Activated CD4-positive, alpha-beta T cell treated with anti-CD3 and anti-CD28 coated beads for 1 hour (primary cell): Measurements from ENCODE around the gene BAK1.
"Not testable (repeated sequence)": the region's sequence is repeated elsewhere in the genome, so short reads cannot be mapped to it uniquely, and the experiment has no call there.

Source experiments
- DNase-seq: peaks from one replicate; pipeline ENCODE4 v3.0.0-alpha.2; 2020

The BAK1 gene

DNA sequence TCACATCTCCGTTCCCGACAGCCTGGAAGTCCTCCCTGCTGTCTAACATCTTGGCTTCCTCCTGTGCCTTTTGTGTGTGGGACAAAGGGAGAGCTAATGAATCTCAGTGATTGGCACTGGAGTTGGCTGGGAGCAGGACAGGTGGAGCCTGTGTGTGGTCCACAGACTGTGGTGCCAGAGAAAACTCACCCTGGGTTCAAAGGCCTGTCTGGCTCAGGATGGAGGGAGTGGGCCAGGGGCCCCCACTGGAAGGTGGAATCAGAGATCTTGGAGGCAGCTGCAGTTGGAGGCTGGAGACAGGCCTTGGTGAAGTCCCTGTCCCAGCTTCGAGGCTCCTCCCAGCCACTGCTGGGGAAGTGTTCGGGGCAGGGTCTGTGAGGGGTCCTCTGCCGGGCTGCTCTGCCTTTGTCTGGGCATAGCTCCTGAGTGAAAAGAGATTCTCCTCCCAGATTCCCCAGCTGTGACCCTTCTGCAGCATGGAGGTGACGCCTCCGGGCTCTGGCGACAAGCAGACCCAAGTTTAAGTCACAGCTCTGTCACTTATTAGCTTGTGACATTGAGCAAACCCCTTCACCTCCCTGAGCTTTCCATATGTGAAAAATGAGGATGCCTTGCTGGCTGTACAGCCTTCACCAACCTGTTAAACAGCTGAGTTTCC is 27.2 kb upstream of the BAK1 start:
- no peak for DNase-seq

DNA sequence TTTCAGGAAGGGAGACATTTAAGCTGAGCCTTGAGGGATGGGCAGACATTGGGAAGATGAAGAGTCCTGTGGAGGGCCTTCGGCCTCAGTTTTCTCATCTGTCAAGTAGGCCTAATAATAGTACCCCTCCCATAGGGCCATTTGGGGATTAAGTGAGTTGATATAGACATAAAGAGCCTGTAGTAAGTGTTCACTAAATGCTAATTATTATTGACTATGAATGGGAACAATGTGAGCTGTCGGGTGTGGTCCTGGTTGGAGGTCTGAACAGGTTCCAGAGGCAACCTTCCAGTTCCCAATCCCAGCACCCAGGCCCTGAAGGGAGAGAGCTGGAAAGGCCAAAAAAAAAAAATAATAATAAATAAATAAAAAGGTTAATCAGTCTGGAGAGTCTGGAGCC is 26.6 kb upstream of the BAK1 start:
- DNase-seq = no peak

DNA sequence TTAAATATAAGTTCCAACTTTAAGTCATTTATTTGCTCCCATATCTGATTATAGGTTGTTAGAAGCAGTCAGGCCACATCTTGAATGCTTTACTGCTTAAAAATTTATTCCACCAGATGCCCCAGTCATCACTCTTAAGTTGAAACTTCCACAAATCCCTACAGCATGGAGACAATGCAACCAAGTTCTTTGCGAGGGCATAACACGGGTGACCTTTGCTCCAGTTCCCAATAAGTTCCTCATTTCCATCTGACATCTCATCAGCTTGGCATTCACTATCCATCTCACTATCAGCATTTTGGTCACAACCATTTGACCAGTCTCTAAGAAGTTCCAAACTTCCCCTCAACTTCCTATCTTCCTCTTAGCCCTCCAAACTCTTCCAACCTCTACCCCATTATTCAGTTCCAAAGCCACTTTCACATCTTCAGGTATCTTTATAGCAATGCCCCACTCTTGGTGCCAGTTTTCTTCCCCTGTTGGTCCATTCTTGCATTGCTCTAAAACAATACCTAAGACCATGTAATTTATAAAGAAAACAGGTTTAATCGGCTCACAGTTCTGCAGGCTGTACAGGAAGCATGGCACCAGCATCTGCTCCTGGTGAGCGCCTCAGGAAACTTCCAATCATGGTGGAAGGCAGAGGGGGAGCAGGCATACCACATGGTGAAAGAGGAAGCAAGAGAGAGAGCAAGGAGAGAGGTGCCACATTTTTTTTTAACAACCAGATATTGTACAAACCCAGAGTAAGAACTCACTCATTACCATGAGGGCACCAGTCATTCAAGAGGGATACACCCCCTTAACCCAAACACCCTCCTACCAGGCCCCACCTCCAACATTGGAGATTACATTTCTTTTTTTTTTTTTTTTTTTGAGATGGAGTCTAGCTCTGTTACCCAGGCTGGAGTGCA is 25.1 kb upstream of the BAK1 start:
- no peak for DNase-seq

DNA sequence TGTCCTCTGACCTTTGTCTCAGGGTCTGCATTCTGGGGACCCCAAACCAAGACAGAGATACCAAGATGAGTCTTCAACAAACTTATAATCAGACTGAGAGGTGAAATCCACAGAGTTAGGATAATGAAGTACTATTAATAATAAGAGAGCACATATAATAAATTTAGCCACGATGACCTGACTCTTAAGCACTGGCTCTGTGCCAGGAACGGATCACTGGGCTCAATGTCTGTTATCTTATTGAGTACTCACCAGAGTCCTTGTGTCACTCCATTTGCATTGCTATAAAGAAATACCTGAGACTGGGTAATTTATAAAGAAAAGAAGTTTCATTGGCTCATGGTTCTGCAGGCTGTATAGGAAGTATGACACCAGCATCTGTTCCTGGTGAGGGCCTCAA is 22.1 kb upstream of the BAK1 start:
- DNase-seq = no peak

DNA sequence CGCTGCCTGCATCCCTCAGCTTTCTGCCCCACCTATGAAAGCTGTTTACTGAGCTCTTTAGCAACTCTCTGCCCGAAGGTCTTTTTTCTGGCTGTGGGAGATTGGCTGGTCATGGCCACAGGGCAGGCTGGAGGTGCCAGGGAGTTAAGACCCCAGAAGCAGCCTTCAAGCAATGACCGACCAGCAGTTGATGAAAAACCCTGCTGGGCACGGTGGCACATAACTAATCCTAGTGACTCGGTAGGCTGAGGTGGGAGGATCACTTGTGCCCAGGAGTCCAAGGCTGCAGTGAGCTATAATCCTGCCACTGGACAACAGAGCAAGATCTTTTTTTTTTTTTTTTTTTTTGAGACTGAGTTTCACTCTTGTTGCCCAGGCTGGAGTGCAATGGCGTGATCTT is 20.7 kb upstream of the BAK1 start:
- DNase-seq = no peak

DNA sequence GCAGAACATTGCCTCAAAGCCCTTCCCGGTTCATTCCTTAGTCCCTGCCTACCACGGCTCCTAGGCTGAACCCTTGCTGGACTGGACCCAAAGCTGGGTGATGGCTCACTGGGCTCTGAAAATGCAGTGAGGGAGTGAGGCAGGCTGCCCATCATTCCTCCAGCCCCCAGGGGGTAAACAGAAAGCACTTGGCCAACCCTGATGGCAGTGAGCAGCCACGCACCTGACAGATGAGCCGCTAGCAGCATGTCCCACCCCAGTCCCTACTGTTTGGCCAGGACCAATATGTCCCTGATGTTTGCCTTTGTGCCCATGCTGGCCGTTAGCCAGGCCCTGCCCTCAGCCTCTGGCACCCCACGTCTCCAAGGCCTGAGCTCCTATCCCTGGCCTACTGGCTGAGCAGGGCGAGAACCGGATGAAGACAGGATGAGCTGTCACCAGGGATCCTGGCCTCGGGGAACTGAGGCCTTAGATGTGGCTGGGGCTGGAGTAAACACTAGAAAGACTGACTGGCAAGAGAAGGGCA is 19.4 kb upstream of the BAK1 start:
- no peak for DNase-seq

DNA sequence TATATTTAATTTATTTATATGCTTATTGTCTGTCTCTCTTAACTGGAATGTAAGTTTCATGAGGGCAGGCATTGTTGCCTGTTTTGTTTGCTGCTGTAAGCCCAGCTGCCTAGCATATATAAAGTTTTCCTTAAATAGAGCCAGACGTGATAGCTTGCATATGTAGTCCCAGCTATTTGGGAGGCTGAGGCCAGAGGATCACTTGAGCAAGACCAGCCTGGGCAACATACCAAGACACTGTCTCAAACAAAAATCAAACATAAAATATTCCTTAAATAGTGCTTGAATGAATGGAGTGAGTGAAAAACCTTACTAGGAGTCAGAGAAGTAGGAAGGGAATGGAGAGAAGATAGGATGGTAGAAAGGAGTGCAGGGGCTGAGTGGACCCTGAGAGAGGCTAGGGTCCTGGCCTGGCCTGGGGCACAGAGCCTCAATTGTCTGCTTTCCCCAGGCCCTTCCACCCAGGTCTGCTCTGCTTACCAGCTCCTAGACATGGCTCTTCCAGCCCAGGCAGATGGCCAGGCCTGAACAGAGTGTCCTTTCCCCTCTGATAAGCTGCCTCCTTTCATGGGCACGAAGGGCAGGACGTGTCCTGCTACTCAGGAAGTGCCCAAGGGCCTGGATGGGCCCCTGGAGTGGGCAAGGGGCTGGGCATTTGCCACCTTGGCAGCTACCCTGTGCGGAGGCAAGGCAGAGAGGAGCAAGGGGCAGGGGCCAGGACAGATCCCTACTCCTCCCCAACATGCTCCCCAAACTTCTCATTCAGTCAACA is 17.7 kb upstream of the BAK1 start:
- no peak for DNase-seq

DNA sequence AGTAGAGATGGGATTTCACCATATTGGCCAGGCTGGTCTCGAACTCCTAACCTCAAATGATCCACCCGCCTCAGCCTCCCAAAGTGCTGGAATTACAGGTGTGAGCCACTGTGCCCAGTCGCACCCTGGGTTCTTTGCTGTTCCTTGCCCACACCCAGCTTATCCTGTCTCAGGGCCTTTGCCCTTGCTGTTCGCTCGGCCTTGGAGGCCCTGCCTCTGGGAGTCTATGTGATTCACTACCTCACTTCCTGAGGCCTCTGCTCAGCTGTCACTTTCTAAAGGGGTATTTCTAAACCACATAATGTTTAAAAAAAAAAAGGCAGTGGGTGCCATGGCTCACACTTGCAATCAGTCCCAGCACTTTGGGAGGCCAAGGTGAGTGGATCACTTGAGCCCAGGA is 16.8 kb upstream of the BAK1 start:
- not testable (repeated sequence) for DNase-seq

DNA sequence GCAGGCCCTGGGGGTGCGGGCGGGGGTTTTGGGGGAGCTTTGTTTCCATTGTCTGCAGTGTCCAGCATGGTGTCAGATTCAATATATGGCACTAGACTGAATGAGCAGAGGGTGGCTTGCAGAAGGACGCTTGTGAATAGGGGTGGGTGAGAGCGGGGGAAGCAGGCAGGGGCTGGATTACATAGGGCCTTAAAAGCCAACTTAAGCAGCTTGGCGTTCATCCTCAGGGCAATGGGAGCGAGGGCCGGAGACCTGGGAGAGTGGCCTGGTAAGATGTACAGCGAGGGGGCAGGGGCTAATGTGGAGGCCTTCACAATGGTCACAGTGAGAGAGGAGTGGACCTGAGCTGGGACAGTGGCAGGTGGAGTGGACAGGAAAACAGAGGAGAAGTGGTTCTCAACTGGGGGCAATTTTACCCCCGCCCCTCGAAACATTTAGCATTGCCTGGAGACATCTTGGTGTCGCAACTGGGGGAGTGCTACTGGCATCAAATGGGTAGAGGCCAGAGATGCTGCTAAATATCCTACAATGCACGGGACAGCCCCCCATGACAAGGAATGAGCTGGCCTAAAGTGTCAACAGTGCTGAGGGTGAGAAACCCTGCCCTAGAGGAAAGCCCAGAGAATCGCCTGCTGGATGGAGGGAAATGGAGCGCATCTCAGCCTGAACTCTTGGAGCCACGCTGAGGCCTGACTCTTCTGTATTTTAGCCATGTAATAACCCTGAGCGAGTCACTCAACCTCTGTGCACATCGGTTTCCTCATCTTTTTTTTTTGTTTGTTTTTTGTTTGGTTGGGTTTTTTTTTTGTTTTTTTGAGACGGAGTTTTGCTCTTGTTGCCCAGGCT is 15.1 kb upstream of the BAK1 start:
- no peak for DNase-seq

DNA sequence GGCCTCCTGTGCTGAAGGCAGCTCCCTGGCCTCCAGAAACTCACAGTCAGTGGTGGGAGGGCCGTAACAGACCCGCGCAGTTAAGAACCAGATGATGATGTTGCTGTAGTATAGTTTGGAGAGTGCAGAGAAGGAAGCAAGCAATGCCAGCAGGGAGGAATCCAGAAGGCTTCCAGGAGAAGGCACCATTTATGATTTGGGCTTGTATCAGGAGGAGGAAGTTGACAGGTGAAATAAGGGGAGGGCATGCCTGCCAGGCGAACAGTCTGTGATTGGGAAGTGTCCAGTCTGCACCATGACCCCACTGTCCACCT is 13.3 kb upstream of the BAK1 start:
- no peak for DNase-seq

DNA sequence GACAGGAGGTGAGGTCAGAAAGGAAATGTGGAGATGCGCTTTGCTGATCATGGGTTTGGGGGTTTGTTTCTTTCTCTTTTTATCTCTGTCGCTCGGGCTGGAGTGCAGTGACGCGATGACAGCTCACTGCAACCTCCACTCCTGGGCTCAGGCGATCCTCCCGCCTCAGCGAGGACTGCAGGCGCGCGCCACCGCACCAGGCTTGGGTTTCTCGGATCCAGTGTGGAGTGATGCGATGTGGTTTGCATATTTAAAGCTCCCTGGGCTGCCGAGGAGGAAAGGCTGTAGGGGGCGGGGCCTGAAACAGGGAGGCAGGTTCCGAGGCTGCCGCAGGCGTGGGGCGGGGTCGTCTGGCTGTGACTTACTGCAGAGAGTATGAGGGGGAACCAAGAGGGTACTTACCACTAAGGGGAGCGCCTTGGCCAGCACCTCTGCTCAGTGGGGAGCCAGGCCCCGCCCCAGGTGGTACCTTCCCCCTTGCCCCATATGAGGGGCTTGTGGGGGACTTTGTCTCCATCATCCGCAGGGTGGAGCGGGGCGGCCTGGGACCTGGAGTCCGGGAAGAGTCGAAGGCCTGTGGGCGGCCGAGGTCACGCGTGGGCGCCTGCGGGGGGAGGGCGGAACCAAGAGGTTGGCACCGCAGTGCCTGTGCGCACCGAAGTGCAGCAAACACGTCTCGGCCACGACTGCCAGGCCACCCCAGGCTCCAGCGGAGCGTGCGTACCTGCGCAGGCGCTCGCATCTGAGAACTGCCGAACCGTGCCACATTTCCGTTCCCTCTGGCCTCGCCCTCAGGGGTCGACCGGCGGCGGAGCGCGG is 12.7 kb upstream of the BAK1 start:
- DNase-seq = no peak

DNA sequence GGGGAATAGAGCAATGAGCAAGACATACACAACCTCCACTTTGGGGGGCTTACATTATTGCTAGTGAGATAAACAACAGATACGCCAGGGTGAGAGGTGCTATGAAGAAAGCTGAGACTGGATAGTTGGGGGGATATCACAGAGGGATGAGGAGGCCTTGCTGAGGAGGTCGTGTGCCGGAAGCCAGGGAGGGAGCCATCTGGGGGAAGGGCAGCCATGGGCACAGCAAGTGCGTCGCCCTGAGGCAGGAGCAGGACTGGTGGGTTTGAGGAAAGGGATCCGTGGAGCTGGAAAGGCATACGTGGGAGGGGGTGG is 12.2 kb upstream of the BAK1 start:
- DNase-seq = no peak

DNA sequence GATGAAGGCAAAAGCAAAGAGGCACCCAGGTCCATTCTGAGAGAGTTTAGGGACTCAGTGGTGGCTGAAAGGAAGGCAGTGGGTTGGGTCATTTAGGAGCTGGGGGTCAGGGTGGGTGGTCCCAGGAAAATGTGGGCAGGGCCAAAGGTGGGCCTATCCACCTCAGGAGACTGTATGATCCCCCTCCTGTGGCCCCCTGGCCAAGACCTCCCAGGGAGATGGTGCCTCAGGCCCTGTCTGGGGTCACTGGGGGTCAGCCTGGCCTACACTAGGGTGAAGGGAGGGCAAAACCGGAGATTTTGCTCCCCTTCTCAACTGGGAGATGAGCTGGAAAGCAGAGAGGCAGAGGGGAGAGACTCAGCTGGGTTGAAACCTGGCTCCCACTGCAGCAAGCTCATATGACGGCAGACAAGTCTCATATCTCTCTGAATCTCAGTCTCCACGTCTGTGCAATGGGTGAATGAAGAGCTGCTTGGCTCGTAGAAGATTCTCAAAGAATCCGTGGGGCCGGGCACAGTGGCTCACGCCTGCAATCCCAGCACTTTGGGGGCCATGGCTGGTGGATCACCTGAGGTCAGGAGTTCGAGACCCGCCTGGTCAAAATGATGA is 11.5 kb upstream of the BAK1 start:
- no peak for DNase-seq

DNA sequence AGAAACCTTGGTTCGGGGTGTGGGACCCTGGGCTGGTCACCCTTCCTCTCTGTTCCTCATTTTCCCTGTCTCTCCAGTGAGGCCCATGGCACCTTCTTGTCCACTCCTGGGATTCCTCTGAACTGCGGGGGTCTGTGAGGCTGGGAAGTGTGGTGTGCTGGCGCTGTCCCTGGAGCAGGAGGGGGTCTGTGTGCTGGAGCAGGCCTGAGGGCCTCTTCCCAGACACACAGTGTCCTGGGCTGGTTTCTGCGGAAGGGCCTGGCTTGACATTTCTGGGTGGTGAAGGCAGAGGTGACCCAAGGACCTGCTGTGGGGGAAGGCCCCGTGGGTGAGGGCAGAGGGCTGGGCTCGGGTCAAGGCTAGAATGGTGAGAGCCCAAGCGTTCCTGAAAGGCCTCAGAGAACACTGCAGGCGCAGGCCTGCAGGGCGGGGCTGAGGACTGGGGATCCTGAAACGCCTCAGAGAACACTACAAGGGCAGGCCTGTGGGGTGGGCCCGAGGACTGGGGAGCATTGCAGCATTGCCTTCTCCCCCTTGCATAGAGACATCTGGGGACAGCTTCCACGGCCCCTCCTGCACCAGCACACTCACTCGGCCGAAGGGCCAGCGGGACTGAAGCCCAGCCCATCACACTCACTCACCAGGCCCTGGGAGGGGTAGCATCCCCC is 10.6 kb upstream of the BAK1 start:
- DNase-seq = no peak

DNA sequence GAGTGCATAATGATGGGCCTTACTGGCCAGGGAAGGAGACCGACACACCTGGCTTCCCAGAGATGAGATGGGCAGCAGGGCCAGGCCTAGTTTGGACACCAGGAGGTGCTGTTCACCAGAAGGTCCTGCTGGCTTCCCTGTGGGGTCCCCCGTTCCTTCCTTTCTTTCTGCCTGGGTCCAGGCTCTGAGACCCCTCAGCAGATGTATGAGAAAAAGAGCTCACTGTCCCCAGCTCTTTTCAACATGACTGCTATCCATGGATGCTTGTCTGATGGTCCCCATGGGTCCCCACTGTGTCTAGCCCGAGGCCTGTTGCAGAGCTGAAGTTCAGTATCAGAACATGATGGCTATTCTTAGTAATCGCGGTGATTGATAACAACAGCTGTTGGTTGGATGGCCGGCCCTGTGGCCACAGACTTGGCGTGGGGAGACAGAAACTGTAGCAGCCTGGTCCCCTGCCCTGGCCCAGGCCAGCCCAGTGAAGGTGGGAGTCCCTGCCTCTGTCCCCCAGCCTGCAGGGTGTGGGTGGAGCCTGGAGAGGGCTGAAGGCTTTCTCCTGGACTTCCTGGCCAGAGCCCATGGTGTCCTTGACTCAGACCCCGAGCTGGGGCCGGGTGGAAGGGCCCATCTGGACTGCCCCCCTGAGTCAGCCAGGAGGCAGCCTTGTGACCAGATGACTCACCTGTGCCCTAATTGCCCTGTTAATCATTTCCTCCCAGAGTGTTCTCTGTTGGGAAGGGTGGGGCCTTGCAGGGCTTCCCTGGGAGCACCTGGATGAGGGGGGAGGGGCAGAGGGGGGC is 9.9 kb upstream of the BAK1 start:
- DNase-seq = no peak

DNA sequence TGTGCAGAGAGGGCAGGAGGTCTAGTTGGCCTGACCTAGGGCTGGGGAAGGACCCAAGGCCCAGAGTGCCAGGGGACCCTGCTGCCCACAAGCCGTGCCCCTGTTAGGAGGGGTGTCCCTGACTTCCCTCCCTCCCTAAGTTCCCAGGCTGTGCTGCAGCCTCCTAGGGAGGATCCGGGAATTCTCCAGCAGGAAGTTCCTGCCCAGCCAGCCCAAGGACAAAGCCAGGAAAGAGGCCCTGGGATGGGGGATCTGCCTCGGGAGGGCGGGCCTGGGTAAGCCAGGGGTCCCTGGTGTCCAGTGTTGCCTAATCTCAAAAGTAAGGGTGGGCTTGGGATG is 9.3 kb upstream of the BAK1 start:
- no peak for DNase-seq

DNA sequence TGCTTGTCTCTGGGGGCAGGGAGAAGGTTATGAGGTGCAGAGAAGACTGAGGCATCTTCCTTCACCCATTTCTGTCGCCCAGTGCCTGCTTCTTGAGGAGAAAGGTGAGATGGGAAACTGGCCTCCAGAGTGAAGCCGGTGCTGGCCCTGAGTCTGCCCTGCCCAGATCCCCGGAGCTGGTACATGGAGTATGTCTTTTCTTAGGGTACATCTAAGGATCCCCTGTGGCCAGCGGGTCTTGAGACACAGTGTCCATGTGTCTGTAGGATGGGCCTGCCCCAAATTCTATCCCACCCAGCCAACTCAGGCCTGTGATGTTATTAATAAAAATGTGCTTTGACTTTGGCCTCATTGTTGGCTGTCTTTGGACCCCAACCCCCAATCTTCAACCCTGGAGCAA is 8.8 kb upstream of the BAK1 start:
- DNase-seq = no peak

DNA sequence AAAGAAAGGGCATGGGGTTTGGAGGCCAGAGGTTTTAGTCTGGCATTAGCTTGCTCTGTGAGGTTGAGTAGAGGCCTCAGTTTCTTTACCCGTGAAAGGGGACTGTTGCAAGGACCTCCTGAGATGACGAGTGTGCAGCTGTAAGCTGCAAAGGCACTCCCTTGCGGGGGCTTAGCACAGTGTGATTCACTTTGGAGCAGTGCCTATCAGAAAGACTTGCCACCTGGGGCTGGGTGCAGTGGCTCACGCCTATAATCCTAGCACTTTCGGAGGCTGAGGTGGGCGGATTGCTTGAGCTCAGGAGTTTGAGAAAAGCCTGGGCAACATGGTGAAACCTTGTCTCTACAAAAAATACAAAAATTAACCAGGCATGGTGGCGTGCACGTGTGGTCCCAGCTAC is 7.5 kb upstream of the BAK1 start:
- no peak for DNase-seq

DNA sequence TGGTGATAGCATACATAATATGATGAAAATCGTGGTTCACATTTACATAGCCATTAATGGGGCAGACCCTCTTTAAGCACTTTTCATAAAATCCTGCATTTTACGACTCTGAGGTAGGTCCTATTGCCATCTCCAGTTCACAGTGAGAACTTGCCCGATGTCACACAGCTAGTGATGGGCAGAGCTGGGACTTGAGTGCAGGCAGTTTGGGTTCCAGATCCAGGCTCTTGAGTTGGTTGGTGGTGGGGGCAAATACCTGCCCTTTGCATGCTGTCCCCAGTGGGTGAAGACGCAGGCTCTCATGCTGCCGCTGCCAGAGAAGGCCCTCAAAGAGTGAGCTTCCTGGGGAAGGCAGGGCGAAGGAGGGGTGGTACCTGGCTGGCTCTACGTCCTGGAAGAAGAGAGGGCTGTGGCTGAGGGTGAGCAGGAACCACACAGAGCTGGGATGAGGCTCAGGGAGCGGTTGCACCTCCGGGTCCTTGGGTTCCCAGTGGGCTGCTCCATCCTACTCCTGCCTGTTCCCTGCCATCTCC is 6.1 kb upstream of the BAK1 start:
- DNase-seq = no peak
